ENCODE data around the gene HORMAD2.

DNA sequence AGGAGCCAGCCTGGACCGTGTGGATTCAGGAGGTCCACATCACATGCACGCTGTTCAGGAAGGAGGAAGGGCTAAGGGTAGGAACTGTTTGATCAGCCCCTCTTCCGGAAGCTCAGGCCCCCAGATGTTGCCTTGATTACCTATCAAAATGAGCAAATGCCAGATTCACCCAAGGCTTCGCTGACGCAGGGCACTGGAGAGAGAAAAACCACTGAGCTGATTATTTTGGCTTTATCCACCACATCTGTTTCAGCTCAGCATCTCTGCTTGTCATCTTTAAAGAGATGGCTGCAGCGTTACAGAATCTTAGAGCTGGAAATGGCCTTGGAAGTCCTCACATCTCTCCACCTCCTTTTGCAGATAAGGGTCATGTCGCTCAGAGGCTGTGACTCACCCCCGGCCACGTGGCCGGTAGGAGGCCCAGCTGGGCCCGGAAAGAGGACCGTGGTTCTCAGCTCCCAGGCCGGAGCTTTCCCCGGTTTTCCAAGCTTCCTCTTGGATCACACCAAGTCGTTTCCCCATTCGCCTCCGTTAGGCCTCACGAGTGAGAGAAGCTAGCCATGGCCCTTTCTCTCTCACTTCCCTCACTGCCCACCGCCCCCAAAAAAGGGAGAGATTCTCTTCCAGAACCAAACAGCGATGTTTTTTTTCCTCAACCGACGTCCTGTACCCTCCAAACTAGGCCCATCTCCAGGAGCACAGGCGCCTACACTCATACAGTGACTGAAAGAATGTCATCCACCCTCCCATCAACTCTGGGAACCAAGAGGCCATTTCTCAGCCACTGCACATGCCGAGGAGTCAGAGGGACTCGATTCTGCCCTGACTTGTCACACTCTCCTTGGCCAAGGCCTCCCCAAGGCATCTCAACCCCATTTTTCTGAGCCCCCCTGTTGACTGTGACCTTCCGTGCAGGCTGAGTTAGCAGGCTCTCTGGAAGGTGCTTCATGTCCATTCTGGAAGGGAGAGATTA is 128.7 kb downstream of the HORMAD2 start:
- TF ChIP-seq, protein P1, sequence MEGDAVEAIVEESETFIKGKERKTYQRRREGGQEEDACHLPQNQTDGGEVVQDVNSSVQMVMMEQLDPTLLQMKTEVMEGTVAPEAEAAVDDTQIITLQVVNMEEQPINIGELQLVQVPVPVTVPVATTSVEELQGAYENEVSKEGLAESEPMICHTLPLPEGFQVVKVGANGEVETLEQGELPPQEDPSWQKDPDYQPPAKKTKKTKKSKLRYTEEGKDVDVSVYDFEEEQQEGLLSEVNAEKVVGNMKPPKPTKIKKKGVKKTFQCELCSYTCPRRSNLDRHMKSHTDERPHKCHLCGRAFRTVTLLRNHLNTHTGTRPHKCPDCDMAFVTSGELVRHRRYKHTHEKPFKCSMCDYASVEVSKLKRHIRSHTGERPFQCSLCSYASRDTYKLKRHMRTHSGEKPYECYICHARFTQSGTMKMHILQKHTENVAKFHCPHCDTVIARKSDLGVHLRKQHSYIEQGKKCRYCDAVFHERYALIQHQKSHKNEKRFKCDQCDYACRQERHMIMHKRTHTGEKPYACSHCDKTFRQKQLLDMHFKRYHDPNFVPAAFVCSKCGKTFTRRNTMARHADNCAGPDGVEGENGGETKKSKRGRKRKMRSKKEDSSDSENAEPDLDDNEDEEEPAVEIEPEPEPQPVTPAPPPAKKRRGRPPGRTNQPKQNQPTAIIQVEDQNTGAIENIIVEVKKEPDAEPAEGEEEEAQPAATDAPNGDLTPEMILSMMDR (tag by site-specific recombination; IDR thresholded peaks at IDR 0.05), result no peak
- TF ChIP-seq SP2 (tag by site-specific recombination; IDR thresholded peaks at IDR 0.05), result no peak
